ENCODE results near the gene LIPK. TPM values are rescaled to one million over a fixed set of nuclear protein-coding genes. Genes with fewer than 3 reads are reported as not detected.

LIPK gene
- total and polyA plus RNA-seq, 2 of the 8 experiments (the other 6 are each of a cell fraction or from before 2014, with no cell fraction given): not detected

GRCh38 chr10:88668465-88668864 is 37.6 kb upstream of the LIPK start:
- no peak for DNase-seq (ENCODE audit: low read depth in 1 of 2, low spot score in 2 of 2)
- no peaks in the 10 kb centered on the region for H3K79me2 ChIP-seq (ENCODE audit: control insufficient read depth in 1 of 2, insufficient read depth in 2 of 2, low read length in 2 of 2)
- H3K23me2 ChIP-seq (ENCODE audit: low read depth, low read length): no peaks in the 10 kb centered on the region; the same call in 1 of the 2 replicates
- no peak overlapping the region for H4K8ac ChIP-seq (ENCODE audit: extremely low read depth, insufficient read depth, low read length)
- H3K18ac ChIP-seq (ENCODE audit: extremely low read depth, low read length): no peak overlapping the region
- no peaks in the 10 kb centered on the region for H3K79me1 ChIP-seq (ENCODE audit: low read depth, low read length)
- H3K56ac ChIP-seq (replicated peaks; ENCODE audit: insufficient read length, low read depth, low read length): no peak overlapping the region
- no peak for TF ChIP-seq RFX5 (IDR thresholded peaks at IDR 0.05; ENCODE audit: borderline replicate concordance, low read depth, low read length)
- TF ChIP-seq TAF1 (IDR thresholded peaks at IDR 0.05; ENCODE audit: low read depth, low read length): no peak
- no peak for TF ChIP-seq ATF3 (IDR thresholded peaks at IDR 0.05; ENCODE audit: insufficient read depth, low read depth, low read length)
- TF ChIP-seq, protein P1, sequence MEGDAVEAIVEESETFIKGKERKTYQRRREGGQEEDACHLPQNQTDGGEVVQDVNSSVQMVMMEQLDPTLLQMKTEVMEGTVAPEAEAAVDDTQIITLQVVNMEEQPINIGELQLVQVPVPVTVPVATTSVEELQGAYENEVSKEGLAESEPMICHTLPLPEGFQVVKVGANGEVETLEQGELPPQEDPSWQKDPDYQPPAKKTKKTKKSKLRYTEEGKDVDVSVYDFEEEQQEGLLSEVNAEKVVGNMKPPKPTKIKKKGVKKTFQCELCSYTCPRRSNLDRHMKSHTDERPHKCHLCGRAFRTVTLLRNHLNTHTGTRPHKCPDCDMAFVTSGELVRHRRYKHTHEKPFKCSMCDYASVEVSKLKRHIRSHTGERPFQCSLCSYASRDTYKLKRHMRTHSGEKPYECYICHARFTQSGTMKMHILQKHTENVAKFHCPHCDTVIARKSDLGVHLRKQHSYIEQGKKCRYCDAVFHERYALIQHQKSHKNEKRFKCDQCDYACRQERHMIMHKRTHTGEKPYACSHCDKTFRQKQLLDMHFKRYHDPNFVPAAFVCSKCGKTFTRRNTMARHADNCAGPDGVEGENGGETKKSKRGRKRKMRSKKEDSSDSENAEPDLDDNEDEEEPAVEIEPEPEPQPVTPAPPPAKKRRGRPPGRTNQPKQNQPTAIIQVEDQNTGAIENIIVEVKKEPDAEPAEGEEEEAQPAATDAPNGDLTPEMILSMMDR (IDR thresholded peaks at IDR 0.05; ENCODE audit: control extremely low read depth in 1 of 3, insufficient read depth in 1 of 3, low read depth in 1 of 3, low read length in 3 of 3): no peak
- no peaks in the 10 kb centered on the region for H4K20me1 ChIP-seq (replicated peaks in 1 of 2; ENCODE audit: control insufficient read depth in 1 of 2, insufficient read depth in 2 of 2, low read length in 2 of 2)
- H2BK12ac ChIP-seq (ENCODE audit: low read depth, low read length): no peak overlapping the region
- FAIRE-seq: no peak
- H4K5ac ChIP-seq (ENCODE audit: insufficient read length, low read depth, low read length): no peak overlapping the region
- no peaks in the 10 kb centered on the region for H3K9me3 ChIP-seq (ENCODE audit: insufficient read depth in 2 of 2, low read depth in 1 of 2, low read length in 1 of 2)
- H3K4me2 ChIP-seq (ENCODE audit: insufficient read depth in 1 of 2, low read depth in 2 of 2, low read length in 2 of 2): no peak overlapping the region
- no peak overlapping the region for H3K23ac ChIP-seq (ENCODE audit: insufficient read length)
- no peak overlapping the region for H2AFZ ChIP-seq (ENCODE audit: low read length)
- H3K9ac ChIP-seq (replicated peaks in 1 of 4; ENCODE audit: extremely low read depth in 1 of 4, low read depth in 3 of 4, low read length in 3 of 4): no peak overlapping the region
- H3K4ac ChIP-seq (replicated peaks; ENCODE audit: insufficient read length, low read depth, low read length): no peak overlapping the region
- CTCF ChIA-PET (ENCODE audit: partially characterized antibody): no interaction called here
- no peak overlapping the region for H2BK20ac ChIP-seq (ENCODE audit: low read length)
- no peak overlapping the region for H3K14ac ChIP-seq (ENCODE audit: insufficient read length)
- no peak overlapping the region for H3K4me3 ChIP-seq (ENCODE audit: extremely low read depth in 1 of 4, insufficient read depth in 2 of 4, low read depth in 3 of 4, low read length in 4 of 4)
- no peak overlapping the region for H2BK120ac ChIP-seq (replicated peaks; ENCODE audit: low read depth, low read length)
- H3K27ac ChIP-seq (ENCODE audit: low read depth, low read length): no peak overlapping the region
- no peaks in the 10 kb centered on the region for H3K27me3 ChIP-seq (replicated peaks in 1 of 4; ENCODE audit: control insufficient read depth in 3 of 4, extremely low read depth in 1 of 4, insufficient read depth in 3 of 4, low read length in 3 of 4)
- H2AK5ac ChIP-seq (ENCODE audit: low read depth, low read length): no peak overlapping the region
- H3K36me3 ChIP-seq (ENCODE audit: control insufficient read depth in 2 of 4, insufficient read depth in 4 of 4, low read length in 3 of 4): no peaks in the 10 kb centered on the region
- no peak overlapping the region for H2BK5ac ChIP-seq (ENCODE audit: low read depth, low read length)
- POLR2A ChIA-PET (ENCODE audit: partially characterized antibody): no interaction called here
- H2BK15ac ChIP-seq (ENCODE audit: low read length): no peak overlapping the region
- H4K91ac ChIP-seq (replicated peaks; ENCODE audit: insufficient read length, low read length): no peak overlapping the region
- no peaks in the 10 kb centered on the region for H3K4me1 ChIP-seq (replicated peaks in 1 of 4; ENCODE audit: control insufficient read depth in 3 of 4, insufficient read depth in 4 of 4, low read length in 3 of 4)
- 100% methylated on average over 1 of the region's 1 CpG; no CpG with 5 or more reads in 1 of the 2 experiments for WGBS, 2 experiments (ENCODE audit: extremely low coverage in 1 of 2, insufficient coverage in 1 of 2, insufficient read length in 1 of 2, insufficient replicate concordance in 2 of 2, low coverage in 1 of 2, low lambda C conversion rate in 2 of 2, missing lambda C conversion rate in 1 of 2)

All from H1 (cell line).